Nucleus accumbens (tissue), 56 donors: ENCODE results near the gene CWC22.
"Not testable (repeated sequence)": the region's sequence is repeated elsewhere in the genome, so short reads cannot be mapped to it uniquely, and the experiment has no call there.

Source experiments
- DNase-seq, 56 donors: peaks; one replicate each; lab custom pipeline; 2025; lab: John Stamatoyannopoulos, UW

The CWC22 gene

GRCh38 chr2:179954026-179954425 lies 53.1 kb downstream of the CWC22 start:
- DNase-seq: no peak

- DNase-seq: no peak
These were observed 53.7 kb downstream of the CWC22 start for GRCh38 chr2:179953359-179953758.

- no peak for DNase-seq
These were observed 54.4 kb downstream of the CWC22 start for GRCh38 chr2:179952658-179953057.

- no peak for DNase-seq
These were observed 55.4 kb downstream of the CWC22 start for GRCh38 chr2:179951680-179952079.

GRCh38 chr2:179950391-179950790 lies 56.7 kb downstream of the CWC22 start:
- DNase-seq: peak in 6 of 56 donors; percentile 2 to 38 (median 10)

- DNase-seq: no peak
These were observed 57.7 kb downstream of the CWC22 start for GRCh38 chr2:179949438-179949837.

- no peak for DNase-seq
These were observed 59.0 kb downstream of the CWC22 start for GRCh38 chr2:179948058-179948457.

GRCh38 chr2:179946810-179947615 lies 60.1 kb downstream of the CWC22 start:
- DNase-seq: no peak

- DNase-seq: no peak
These were observed 60.8 kb downstream of the CWC22 start for GRCh38 chr2:179946346-179946745.

- peak in 1 of 56 donors; percentile 1 for DNase-seq
These were observed 67.8 kb downstream of the CWC22 start for GRCh38 chr2:179939259-179939658.

GRCh38 chr2:179938026-179938425 lies 69.1 kb downstream of the CWC22 start:
- no peak for DNase-seq

- no peak for DNase-seq
These were observed 70.4 kb downstream of the CWC22 start for GRCh38 chr2:179936654-179937053.

GRCh38 chr2:179936141-179936540 lies 71.0 kb downstream of the CWC22 start:
- DNase-seq: no peak

GRCh38 chr2:179932786-179933185 lies 74.3 kb downstream of the CWC22 start:
- peak in 14 of 56 donors; percentile 0 to 46 (median 16) for DNase-seq

GRCh38 chr2:179931502-179931901 lies 75.6 kb downstream of the CWC22 start:
- DNase-seq: no peak

GRCh38 chr2:179929997-179930396 lies 77.1 kb downstream of the CWC22 start:
- not testable (repeated sequence) for DNase-seq

GRCh38 chr2:179927041-179927440 lies 80.1 kb downstream of the CWC22 start:
- DNase-seq: no peak

- no peak for DNase-seq
These were observed 81.4 kb downstream of the CWC22 start for GRCh38 chr2:179925713-179926112.

GRCh38 chr2:179917272-179917671 lies 89.8 kb downstream of the CWC22 start:
- DNase-seq: no peak

GRCh38 chr2:179915395-179915992 lies 91.6 kb downstream of the CWC22 start:
- DNase-seq: no peak

- DNase-seq: no peak
These were observed 93.3 kb downstream of the CWC22 start for GRCh38 chr2:179913809-179914208.

GRCh38 chr2:179911569-179911968 lies 95.5 kb downstream of the CWC22 start:
- no peak for DNase-seq
